ENCODE measurements around the gene MRPL21.

DNA sequence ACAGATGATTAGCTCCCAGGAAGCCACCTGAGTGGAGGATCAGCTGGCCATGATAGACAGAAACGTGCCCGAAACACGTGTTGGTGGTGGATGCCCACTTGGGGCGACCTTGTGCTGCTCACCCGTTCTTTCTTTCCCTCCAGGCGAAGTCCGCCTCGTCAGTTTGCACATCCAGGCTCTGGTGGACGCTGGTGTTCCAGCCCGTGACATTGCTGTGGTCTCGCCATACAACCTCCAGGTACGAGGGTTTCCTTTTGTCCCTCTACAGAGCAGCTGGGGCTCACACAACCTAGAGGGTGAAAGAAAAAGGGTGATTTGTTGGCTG, 30.7 kb upstream of the MRPL21 start:
- TF ChIP-seq CTCF (IDR thresholded peaks at IDR 0.05; ENCODE audit: low read length) (no peak), EZH2 (optimal IDR thresholded peaks at IDR 0.05; ENCODE audit: low read depth, low read length) (no peak), EZH2phosphoT487 (IDR thresholded peaks at IDR 0.05; ENCODE audit: low read length) (no peak)

Measured in MM.1S (cell line).